Stimulated activated naive CD8-positive, alpha-beta T cell treated with anti-CD3 and anti-CD28 coated beads, Interleukin-15, Interleukin-2, amounts not matched to agents 100 U/mL and 50 U/mL, for 24 hours (primary cell): Measurements from ENCODE around the gene SPTLC2.

Experiments
- ATAC-seq: fragments of 150-1000 bp; cut with Tn5 transposase; one replicate; pipeline ENCODE4 v1.10.0; 2021
- DNase-seq: peaks from one replicate; pipeline ENCODE4 v3.0.0; 2021

The SPTLC2 gene

GRCh38 chr14:77622366-77622961 lies 6.0 kb upstream of the SPTLC2 start:
- DNase-seq (no peak), ATAC-seq (no peak)

- no peak for DNase-seq
- no peak for ATAC-seq
Measured at GRCh38 chr14:77620222-77620870, 3.9 kb upstream of the SPTLC2 start.

DNA sequence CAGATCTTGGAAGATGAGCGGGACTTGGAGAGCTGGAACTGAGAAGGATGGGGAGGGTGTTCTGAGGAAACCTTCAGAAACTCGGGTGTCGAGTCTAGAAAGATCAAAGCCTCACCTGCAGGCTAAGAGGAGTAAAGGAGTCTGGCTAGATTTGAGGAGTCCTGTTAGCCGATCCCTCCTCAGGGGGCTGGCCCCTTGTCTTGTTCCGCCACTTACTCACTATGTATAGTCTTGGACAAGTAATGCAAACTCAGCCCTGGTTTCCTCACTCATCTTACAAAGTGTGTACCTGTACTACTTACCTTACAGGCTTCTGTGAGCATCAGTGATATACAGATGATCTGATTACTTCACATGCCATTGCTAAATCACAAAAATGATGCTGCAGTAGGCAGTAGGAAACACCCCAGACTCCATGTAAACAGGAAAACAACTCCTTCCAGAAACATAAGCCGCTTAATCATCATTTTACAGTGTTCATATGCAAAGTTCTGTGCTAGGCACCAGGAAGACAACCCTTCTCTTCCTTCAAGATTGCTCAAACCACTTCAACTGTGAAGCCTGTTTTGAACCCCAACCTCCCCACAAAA lies 2.0 kb upstream of the SPTLC2 start:
- ATAC-seq (no peak), DNase-seq (no peak)

DNA sequence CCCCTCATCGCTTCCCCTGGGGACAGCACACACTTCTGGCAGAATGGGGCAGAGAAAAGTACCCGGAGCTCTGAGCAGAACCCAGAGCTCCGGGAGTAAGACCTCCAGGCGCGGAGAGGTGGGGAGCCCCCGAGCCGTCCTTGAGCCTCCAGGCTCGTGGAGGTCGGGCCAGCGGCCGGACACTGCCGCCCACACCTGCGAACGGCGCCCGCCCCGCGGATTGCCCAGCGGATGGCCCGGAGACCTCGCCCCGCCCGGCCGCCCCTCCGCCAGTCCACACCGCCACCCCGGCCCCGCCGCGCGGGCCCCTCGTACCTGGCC lies 344 bp downstream of the SPTLC2 start:
- no peak for ATAC-seq
- peak; percentile 25 for DNase-seq

GRCh38 chr14:77615361-77616132 lies 890 bp downstream of the SPTLC2 start:
- DNase-seq (peak; percentile 29), ATAC-seq (no peak)

DNA sequence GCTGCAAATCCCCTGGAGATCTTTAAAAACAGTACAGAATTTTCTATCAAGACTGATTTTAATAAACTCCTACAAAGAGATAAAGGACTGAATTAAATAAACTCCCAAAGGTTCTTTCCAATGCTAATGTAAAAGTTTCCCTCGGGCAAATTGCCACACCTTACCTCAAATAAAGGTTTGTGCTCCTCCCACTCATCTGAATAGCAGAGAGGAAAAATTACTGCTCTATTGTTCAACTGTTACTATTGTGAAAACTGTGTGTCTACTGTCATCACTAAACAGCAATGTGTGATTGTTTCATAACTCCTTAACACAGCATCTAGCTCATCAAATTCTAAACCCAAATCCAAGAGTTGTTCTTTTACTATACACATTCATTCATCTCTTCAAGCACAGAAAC lies 3.2 kb downstream of the SPTLC2 start:
- DNase-seq: no peak
- ATAC-seq: no peak

DNA sequence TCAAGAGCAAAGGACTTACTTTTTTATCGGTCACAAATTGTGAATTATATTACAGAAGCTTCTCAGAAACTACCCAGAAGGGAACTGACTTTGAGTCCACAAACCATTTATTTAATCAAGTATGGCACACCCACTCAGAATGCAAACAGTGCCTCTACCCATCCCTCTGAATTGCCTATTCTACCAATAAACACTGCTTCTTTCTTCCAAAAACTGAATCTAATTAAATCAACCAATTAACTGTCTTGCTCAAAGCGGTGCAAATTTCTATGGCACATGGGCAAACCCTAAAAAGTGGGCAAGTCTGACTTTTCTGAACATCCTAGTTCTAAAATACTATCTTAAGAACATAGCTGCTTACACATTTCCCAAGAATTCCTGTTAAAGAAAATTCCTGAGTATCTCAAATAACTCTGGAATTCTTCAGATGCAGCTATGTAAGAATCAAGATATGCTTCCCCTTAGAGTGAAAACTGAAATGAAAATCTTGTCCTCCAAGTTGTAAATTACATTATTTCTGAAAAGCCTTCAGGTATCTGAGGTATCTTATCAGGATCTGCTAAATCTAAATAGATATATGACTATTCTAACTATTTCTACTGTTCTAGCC lies 4.3 kb downstream of the SPTLC2 start:
- no peak for DNase-seq
- ATAC-seq: no peak

DNA sequence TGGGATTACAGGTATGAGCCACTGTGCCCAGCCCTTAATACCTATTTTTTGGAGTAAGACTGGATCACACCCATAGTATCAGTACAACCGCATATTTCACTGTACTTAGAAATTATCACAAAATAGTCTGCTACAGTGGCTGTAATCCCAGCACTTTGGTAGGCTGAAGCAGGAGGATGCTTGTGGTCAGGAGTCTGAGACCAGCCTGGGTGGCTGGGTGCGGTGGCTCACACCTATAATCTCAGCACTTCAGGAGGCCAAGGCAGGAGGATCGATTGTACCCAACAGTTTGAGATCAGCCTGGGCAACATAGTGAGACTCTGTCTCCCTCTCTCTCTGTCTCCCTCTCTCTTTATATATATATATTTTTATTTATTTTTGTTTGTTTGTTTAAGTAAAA lies 5.9 kb downstream of the SPTLC2 start:
- ATAC-seq: no peak
- no peak for DNase-seq

- ATAC-seq (no peak), DNase-seq (no peak)
Measured at GRCh38 chr14:77609922-77610321, 6.5 kb downstream of the SPTLC2 start.

DNA sequence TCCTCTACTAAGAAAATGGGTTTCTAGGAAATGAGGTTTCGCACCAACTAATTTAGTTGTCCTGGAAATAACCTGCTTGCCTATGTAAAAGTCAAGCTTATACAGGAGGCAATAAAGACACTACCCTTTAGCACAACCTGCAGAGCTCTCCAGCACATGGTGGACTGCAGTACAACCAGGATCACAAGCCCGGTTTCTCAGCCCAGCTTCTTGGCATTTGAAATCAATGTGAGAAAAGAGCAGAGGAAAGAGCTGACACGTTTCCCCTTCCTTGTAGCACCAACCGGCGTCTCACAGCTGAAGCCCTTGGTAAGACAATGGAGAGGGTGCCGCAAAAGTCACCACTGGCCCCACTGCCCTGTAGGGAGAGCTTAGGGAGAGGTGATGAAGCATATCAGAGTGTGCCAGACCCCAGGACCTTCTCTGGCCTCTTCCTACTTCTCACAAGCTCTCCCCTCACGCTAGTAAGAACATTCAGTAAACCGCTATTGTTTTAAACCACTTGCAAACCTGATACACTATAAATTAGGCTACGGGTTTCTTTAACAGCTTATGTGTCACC lies 8.6 kb downstream of the SPTLC2 start:
- DNase-seq (peak; percentile 21), ATAC-seq (peak; percentile 76)

DNA sequence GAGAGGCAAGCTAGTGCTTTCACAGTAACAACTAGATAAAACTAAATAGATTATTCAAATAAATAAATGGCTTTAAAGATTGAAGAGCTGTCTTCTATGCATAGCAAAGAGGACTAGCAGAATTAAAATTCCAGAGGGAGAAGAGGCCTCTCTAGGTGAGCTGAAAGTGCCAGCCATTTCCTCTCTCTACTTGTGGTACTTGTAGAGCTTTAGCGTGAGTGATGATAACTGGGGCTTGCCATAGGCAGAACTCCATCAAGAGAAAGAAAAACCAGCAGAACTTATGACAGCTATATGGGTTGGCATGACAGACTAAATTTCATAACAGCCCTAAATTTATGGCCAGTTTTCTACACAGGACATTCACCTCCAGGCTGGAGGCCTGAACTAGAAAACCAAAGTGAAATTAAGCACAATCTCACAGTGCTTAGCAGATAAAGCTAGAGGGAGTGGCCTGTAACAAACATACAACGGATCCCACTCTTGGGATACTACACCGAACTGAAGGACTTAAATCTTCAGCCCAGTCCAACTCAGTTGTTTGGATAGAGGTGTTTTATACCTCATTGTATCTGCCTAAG lies 11.0 kb downstream of the SPTLC2 start:
- DNase-seq (no peak), ATAC-seq (no peak)

DNA sequence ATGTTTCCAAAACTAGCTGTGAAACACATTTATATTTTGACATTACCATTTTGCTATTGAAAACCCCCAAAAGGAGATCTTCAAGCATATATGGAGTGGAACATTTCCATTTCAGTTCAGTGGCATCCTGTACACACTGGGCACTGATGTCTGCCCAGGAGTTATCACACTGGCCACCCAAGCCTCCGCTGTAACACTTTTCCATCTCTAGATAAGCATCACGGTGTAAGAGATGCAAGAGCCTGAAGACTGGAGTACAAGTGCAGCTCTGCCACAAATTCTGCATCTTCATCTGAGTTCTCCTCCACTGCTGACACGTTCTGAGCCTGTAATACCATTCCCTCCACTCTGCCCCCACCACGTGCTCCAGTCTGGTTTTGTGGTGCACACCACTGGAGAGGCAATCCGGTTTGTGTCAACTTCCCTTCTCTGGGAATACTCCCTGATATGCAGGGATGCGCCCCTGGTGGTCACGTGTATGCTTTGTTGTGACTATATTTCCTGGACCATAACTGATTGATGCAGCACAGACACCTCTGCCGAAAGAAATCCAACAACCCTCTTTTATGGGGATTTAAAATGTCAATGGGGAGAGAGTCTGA lies 12.7 kb downstream of the SPTLC2 start:
- ATAC-seq: no peak

GRCh38 chr14:77603031-77603430 lies 13.4 kb downstream of the SPTLC2 start:
- no peak for ATAC-seq
- no peak for DNase-seq

More for the DNA sequence above, 12.7 kb downstream of the SPTLC2 start:
- DNase-seq: peak; percentile 27

DNA sequence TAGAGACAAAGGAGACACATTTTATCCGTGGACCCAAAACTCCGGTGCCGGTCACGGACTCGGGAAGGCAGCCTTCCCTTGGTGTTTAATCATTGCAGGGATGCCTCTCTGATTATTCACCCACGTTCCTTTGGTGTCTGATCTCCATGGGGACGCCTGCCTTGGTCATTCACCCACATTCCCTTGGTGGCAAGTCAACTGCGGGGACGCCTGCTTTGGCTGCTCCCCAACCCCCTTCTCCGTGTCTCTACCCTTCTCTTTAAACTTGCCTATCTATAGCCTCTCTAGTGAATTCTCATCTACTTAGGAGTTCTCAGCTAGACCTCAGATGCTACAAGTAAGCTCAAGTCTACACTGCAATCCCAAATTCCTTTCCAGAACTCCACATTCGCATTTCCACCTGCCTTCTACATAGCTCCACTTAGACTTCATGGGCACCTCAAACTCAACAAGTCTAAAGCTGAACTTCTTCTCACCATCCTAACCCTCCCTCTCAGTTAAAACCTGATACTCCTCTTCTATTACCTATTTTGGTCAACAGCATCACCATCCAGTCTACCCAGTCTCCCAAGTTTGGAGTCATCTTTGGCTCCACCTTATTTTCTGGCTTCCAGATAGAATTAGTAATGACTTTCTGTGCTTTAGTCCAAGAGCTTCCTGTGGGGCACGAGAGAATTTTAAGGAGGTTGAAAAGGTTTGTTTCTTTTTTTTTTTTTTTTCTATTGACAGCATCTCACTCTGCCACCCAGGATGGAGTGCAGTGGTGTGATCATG lies 14.4 kb downstream of the SPTLC2 start:
- DNase-seq (no peak), ATAC-seq (no peak)

GRCh38 chr14:77599889-77600288 lies 16.5 kb downstream of the SPTLC2 start:
- DNase-seq (no peak), ATAC-seq (no peak)

DNA sequence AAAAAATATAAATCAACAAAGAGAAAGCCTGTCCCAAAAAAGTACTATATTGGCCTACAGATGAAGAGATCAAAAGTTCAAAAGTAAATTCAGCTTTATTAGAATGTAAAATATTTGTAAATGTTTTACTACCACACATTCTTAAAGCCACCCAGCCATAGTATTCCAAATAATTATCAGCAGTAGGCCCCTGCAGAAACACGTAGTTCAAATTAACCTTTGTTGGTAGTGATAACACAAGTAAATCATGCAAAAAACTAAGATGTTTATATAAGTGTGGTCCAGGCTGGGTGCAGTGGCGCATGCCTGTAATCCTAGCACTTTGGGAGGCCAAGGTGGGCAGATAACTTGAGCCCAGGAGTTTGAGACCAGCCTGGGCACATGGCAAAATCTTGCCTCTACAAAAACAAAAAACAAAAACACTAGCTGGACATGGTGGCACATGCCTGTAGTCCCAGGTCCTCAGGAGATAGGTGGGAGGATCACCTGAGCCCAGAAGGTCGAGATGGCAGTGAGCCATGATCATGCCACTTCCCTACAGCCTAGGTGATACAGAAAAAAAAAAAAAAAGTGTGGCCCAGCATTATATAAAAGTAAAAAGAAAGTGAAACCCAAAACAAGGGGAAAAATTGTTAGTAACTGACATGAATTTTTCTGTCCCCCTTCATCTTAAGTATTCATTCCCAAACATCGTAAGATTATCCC lies 17.9 kb downstream of the SPTLC2 start:
- ATAC-seq (peak; percentile 46), DNase-seq (no peak)

DNA sequence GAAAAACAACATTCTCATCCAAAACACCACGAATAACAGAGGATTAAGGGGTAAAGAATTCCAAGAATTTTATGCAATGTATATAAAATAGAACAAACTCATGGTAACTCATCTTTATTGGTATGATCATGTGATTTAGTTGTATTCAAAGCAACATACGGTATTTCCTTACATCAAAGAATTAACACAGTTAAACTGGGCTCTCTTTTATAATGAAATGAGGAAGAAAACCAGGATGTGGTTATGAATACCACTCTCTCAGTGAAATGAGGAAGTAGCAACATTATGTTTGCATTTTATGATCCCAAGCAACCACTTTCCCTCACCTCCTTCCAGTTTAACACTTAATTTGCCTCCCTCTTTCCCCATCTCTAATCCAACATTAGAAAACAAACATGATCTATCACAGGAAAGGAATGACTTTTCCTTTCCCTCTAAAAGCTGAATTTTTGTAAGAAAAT lies 22.9 kb downstream of the SPTLC2 start:
- ATAC-seq: peak; percentile 33
- no peak for DNase-seq

- DNase-seq: no peak
- ATAC-seq: peak; percentile 41
Measured at GRCh38 chr14:77590845-77591485, 25.5 kb downstream of the SPTLC2 start.

DNA sequence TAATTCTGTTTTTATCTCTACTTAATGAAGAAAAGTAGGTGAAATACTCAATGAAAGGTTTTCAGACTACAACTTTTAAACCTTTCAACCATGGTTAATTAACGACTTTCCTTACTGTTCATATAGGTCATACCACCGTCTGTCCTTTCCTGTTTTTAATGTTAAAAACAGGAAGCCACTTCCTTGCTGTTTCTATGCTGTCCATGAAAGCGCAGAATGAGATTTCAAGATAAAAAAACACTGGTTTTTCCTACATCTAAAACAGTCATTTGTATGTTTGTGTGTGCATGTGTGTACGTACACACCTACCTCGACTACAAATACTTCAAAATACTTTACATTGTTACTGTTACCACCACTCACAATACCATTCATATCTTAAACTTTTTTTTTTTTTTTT lies 27.3 kb downstream of the SPTLC2 start:
- peak; percentile 38 for ATAC-seq
- no peak for DNase-seq
